DND-41 (cell line): ENCODE results near the gene TTC33.

Source experiments
- ATAC-seq: fragments of 200-7000 bp; cut with Tn5 transposase; 3 replicates; pipeline ENCODE4 v1.9.1; 2021; ENCODE audit warnings: low read depth; ENCODE audit not compliant: insufficient read depth
- DNase-seq: peaks from one replicate; pipeline ENCODE4 v3.0.0-alpha.2; 2020
- H2AFZ ChIP-seq: 2 replicates; pipeline ENCODE4 v1.6.0; 2012; ENCODE audit warnings: low read depth, low read length
- H3K27ac ChIP-seq: 2 replicates; pipeline ENCODE4 v1.5.1; 2012; ENCODE audit warnings: low read length, inconsistent platforms
- H3K27me3 ChIP-seq: fragments of 200-600 bp; sonication (generic); 2 replicates; pipeline ENCODE4 v1.6.0; 2012; ENCODE audit warnings: low read length, mild to moderate bottlenecking, inconsistent platforms; ENCODE audit not compliant: insufficient read depth, poor library complexity
- H3K36me3 ChIP-seq: 2 replicates; pipeline ENCODE4 v1.5.1; 2012; ENCODE audit warnings: low read length, inconsistent platforms; ENCODE audit not compliant: insufficient read depth
- H3K4me1 ChIP-seq: 2 replicates; pipeline ENCODE4 v1.5.1; 2012; ENCODE audit warnings: mild to moderate bottlenecking, low read length; ENCODE audit not compliant: insufficient read depth
- H3K4me2 ChIP-seq: 2 replicates; pipeline ENCODE4 v1.6.0; 2012; ENCODE audit warnings: mild to moderate bottlenecking, moderate library complexity, low read length, inconsistent platforms; ENCODE audit not compliant: insufficient read depth
- H3K4me3 ChIP-seq, 2 experiments: fragments of 200-600 bp in 1 of 2; shearing (Covaris generic) in 1 of 2; 2 replicates each; pipeline ENCODE4 v1.5.1; 2012 to 2016; ENCODE audit warnings: inconsistent platforms in 2 of 2, low read length in 2 of 2, mild to moderate bottlenecking in 2 of 2, low read depth in 1 of 2, moderate library complexity in 1 of 2
- H3K79me2 ChIP-seq: 2 replicates; pipeline ENCODE4 v1.6.0; 2012; ENCODE audit warnings: low read length, inconsistent platforms; ENCODE audit not compliant: insufficient read depth
- H3K9ac ChIP-seq: 2 replicates; pipeline ENCODE4 v1.6.0; 2012; ENCODE audit warnings: low read depth, mild to moderate bottlenecking, inconsistent platforms, low read length, moderate library complexity
- H3K9me3 ChIP-seq: 2 replicates; pipeline ENCODE4 v1.5.1; 2012; ENCODE audit warnings: low read length, moderate library complexity, mild to moderate bottlenecking, inconsistent platforms; ENCODE audit not compliant: insufficient read depth, severe bottlenecking
- H4K20me1 ChIP-seq: 2 replicates; pipeline ENCODE4 v1.6.0; 2012; ENCODE audit warnings: low read length; ENCODE audit not compliant: insufficient read depth
- CTCF ChIP-seq: IDR thresholded peaks from 2 replicates; pipeline ENCODE4 v1.5.1; 2012; ENCODE audit warnings: borderline replicate concordance, low read length, moderate library complexity, mild to moderate bottlenecking; ENCODE audit not compliant: poor library complexity, severe bottlenecking; ENCODE audit errors: extremely low read depth
- EZH2 ChIP-seq: IDR thresholded peaks from 3 replicates; pipeline ENCODE4 v1.6.1; 2012; ENCODE audit warnings: borderline replicate concordance, low read depth, mild to moderate bottlenecking, moderate library complexity, low read length, inconsistent platforms; ENCODE audit not compliant: severe bottlenecking

Gene TTC33

GRCh38 chr5:40770764-40771163 lies 15.0 kb upstream of the TTC33 start:
- Histone ChIP-seq H2AFZ (no peak overlapping the region), H4K20me1 (no peaks in the 10 kb centered on the region), H3K79me2 (no peaks in the 10 kb centered on the region; the same call in 1 of the 2 replicates), H3K4me1 (no peaks in the 10 kb centered on the region), H3K27me3 (no peaks in the 10 kb centered on the region), H3K9ac (no peak overlapping the region), H3K4me2 (no peak overlapping the region), H3K27ac (no peak overlapping the region), H3K4me3 (no peak overlapping the region), H3K36me3 (peaks cover 80% of the 10 kb centered on the region), H3K9me3 (no peaks in the 10 kb centered on the region)
- TF ChIP-seq CTCF: no peak
- no peak for TF ChIP-seq EZH2
- DNase-seq: no peak
- no peak for ATAC-seq

GRCh38 chr5:40762705-40763104 lies 6.9 kb upstream of the TTC33 start:
- no peaks in the 10 kb centered on the region for H4K20me1 ChIP-seq
- no peak overlapping the region for H3K4me3 ChIP-seq
- H3K79me2 ChIP-seq: no peaks in the 10 kb centered on the region
- H3K9ac ChIP-seq: no peak overlapping the region
- H3K27me3 ChIP-seq: no peaks in the 10 kb centered on the region
- H3K36me3 ChIP-seq: peaks cover 75% of the 10 kb centered on the region
- no peaks in the 10 kb centered on the region for H3K9me3 ChIP-seq
- no peak for DNase-seq
- TF ChIP-seq EZH2: no peak
- TF ChIP-seq CTCF: no peak
- no peak overlapping the region for H3K4me2 ChIP-seq
- no peak overlapping the region for H2AFZ ChIP-seq
- no peak overlapping the region for H3K27ac ChIP-seq
- no peaks in the 10 kb centered on the region for H3K4me1 ChIP-seq
- no peak for ATAC-seq

GRCh38 chr5:40757400-40757799 lies 1.6 kb upstream of the TTC33 start:
- Histone ChIP-seq H3K4me2 (no peak overlapping the region), H3K9ac (no peak overlapping the region), H3K27me3 (no peaks in the 10 kb centered on the region), H3K4me1 (peaks cover 36% of the 10 kb centered on the region), H4K20me1 (no peaks in the 10 kb centered on the region), H3K9me3 (no peaks in the 10 kb centered on the region), H3K27ac (no peak overlapping the region), H3K4me3 (no peak overlapping the region), H2AFZ (no peak overlapping the region), H3K79me2 (peaks cover 33% of the 10 kb centered on the region), H3K36me3 (peaks cover 23% of the 10 kb centered on the region)
- no peak for ATAC-seq
- TF ChIP-seq CTCF (no peak), EZH2 (no peak)
- no peak for DNase-seq

- peak; percentile 80 for DNase-seq
- peak overlapping the region; percentile 88 for H2AFZ ChIP-seq
Observed at GRCh38 chr5:40755093-40755406, 711 bp downstream of the TTC33 start.

More at GRCh38 chr5:40755093-40755406, 711 bp downstream of the TTC33 start:
- H3K4me3 ChIP-seq: peak overlapping the region; percentile 72 to 88
- TF ChIP-seq CTCF: peak; percentile 87
- TF ChIP-seq EZH2: no peak
- peaks cover 56% of the 10 kb centered on the region for H3K79me2 ChIP-seq
- H3K4me2 ChIP-seq: peak overlapping the region; percentile 70
- no peaks in the 10 kb centered on the region for H3K27me3 ChIP-seq
- H3K36me3 ChIP-seq: peaks cover 7% of the 10 kb centered on the region; the same call in 1 of the 2 replicates
- H3K27ac ChIP-seq: peak overlapping the region; percentile 76
- peak; percentile 82 for ATAC-seq
- no peaks in the 10 kb centered on the region for H4K20me1 ChIP-seq
- H3K4me1 ChIP-seq: peaks cover 39% of the 10 kb centered on the region
- peak overlapping the region; percentile 75 for H3K9ac ChIP-seq
- no peaks in the 10 kb centered on the region for H3K9me3 ChIP-seq
